OCI-LY3 (cell line): ENCODE results near the gene SLC13A3.

Source experiments
- H2AFZ ChIP-seq: fragments of 200-600, 300-600 bp; shearing (Covaris generic); 2 replicates; pipeline ENCODE4 v1.6.0; 2014; ENCODE audit warnings: antibody characterized with exemption, low read depth, low read length
- H3K27ac ChIP-seq: fragments of 200-600, 300-600 bp; sonication (generic); 2 replicates; pipeline ENCODE4 v1.5.1; 2014; ENCODE audit warnings: mild to moderate bottlenecking, low read length, moderate library complexity, mixed read lengths
- H3K27me3 ChIP-seq: fragments of 200-600, 300-600 bp; sonication (generic); 2 replicates; pipeline ENCODE4 v1.6.1; 2014; ENCODE audit warnings: low read depth, low read length, mixed read lengths
- H3K36me3 ChIP-seq: fragments of 200-600, 300-600 bp; sonication (generic); replicated peaks from 2 replicates; pipeline ENCODE3; 2014; ENCODE audit warnings: low read depth, low read length, mixed read lengths
- H3K4me1 ChIP-seq: fragments of 300-600, 200-600 bp; sonication (generic); 2 replicates; pipeline ENCODE4 v1.6.1; 2014; ENCODE audit warnings: low read length, mixed read lengths
- H3K4me2 ChIP-seq: fragments of 200-600, 300-600 bp; sonication (generic); 2 replicates; pipeline ENCODE4 v1.6.1; 2014; ENCODE audit warnings: low read length, mixed read lengths
- H3K4me3 ChIP-seq: fragments of 300-600, 200-600 bp; sonication (generic); 2 replicates; pipeline ENCODE4 v1.5.1; 2014; ENCODE audit warnings: antibody characterized with exemption, mild to moderate bottlenecking, low read length, moderate library complexity
- H3K79me2 ChIP-seq: fragments of 300-600, 200-600 bp; shearing (Covaris generic); 2 replicates; pipeline ENCODE4 v1.6.1; 2014; ENCODE audit warnings: mild to moderate bottlenecking, low read length, mixed read lengths
- H3K9ac ChIP-seq: fragments of 300-600, 200-600 bp; shearing (Covaris generic); 2 replicates; pipeline ENCODE4 v1.6.0; 2014; ENCODE audit warnings: mild to moderate bottlenecking, low read length, moderate library complexity
- H3K9me3 ChIP-seq: fragments of 200-600, 300-600 bp; shearing (Covaris generic); 2 replicates; pipeline ENCODE4 v1.6.1; 2014; ENCODE audit warnings: low read length, mixed read lengths; ENCODE audit not compliant: insufficient read depth
- H4K20me1 ChIP-seq: fragments of 200-600, 300-600 bp; sonication (generic); 2 replicates; pipeline ENCODE4 v1.6.1; 2016; ENCODE audit warnings: low read length, mixed read lengths; ENCODE audit not compliant: insufficient read depth
- CTCF ChIP-seq: fragments of 200-600, 300-600 bp; sonication (generic); IDR thresholded peaks from 2 replicates; pipeline ENCODE4 v1.5.1; 2014; ENCODE audit warnings: antibody characterized with exemption, low read length, low read depth
- EZH2phosphoT487 ChIP-seq: fragments of 200-600 bp; shearing (Covaris generic); IDR thresholded peaks from 2 replicates; pipeline ENCODE4 v1.6.1; 2018; ENCODE audit warnings: antibody characterized with exemption, mixed run types, low read depth

The SLC13A3 gene

GRCh38 chr20:46570956-46571355, 80.3 kb downstream of the SLC13A3 start:
- Histone ChIP-seq H3K27me3 (peaks cover 74% of the 10 kb centered on the region), H3K9me3 (no peaks in the 10 kb centered on the region), H3K36me3 (no peaks in the 10 kb centered on the region), H3K4me1 (peaks cover 8% of the 10 kb centered on the region; the same call in 1 of the 2 replicates), H3K9ac (no peak overlapping the region), H4K20me1 (no peaks in the 10 kb centered on the region), H3K79me2 (no peaks in the 10 kb centered on the region), H3K4me2 (no peak overlapping the region), H3K27ac (no peak overlapping the region), H3K4me3 (no peak overlapping the region), H2AFZ (no peak overlapping the region)
- TF ChIP-seq CTCF (no peak), EZH2phosphoT487 (no peak)

GRCh38 chr20:46569961-46570360, 81.3 kb downstream of the SLC13A3 start:
- no peaks in the 10 kb centered on the region for H3K79me2 ChIP-seq
- no peak overlapping the region for H3K27ac ChIP-seq
- no peak overlapping the region for H3K4me2 ChIP-seq
- no peak for TF ChIP-seq CTCF
- TF ChIP-seq EZH2phosphoT487: no peak
- H3K36me3 ChIP-seq: no peaks in the 10 kb centered on the region
- H3K4me1 ChIP-seq: peaks cover 8% of the 10 kb centered on the region; the same call in 1 of the 2 replicates
- no peaks in the 10 kb centered on the region for H4K20me1 ChIP-seq
- no peaks in the 10 kb centered on the region for H3K9me3 ChIP-seq
- no peak overlapping the region for H2AFZ ChIP-seq
- H3K9ac ChIP-seq: no peak overlapping the region
- no peak overlapping the region for H3K4me3 ChIP-seq
- peaks cover 74% of the 10 kb centered on the region for H3K27me3 ChIP-seq

GRCh38 chr20:46568570-46569129, 82.6 kb downstream of the SLC13A3 start:
- Histone ChIP-seq H3K36me3 (no peaks in the 10 kb centered on the region), H3K27me3 (peaks cover 62% of the 10 kb centered on the region), H3K9me3 (no peaks in the 10 kb centered on the region), H3K9ac (no peak overlapping the region), H2AFZ (no peak overlapping the region), H3K27ac (no peak overlapping the region), H4K20me1 (no peaks in the 10 kb centered on the region), H3K4me2 (no peak overlapping the region), H3K79me2 (no peaks in the 10 kb centered on the region), H3K4me1 (peaks cover 8% of the 10 kb centered on the region; the same call in 1 of the 2 replicates), H3K4me3 (no peak overlapping the region)
- TF ChIP-seq CTCF (no peak), EZH2phosphoT487 (no peak)

GRCh38 chr20:46566125-46566524, 85.1 kb downstream of the SLC13A3 start:
- TF ChIP-seq EZH2phosphoT487 (no peak), CTCF (no peak)
- no peak overlapping the region for H3K27ac ChIP-seq
- peaks cover 37% of the 10 kb centered on the region for H3K27me3 ChIP-seq
- H3K9ac ChIP-seq: no peak overlapping the region
- no peak overlapping the region for H3K4me3 ChIP-seq
- no peaks in the 10 kb centered on the region for H3K36me3 ChIP-seq
- no peaks in the 10 kb centered on the region for H3K79me2 ChIP-seq
- H3K4me1 ChIP-seq: peaks cover 13% of the 10 kb centered on the region
- H3K9me3 ChIP-seq: no peaks in the 10 kb centered on the region
- H2AFZ ChIP-seq: no peak overlapping the region
- no peaks in the 10 kb centered on the region for H4K20me1 ChIP-seq
- H3K4me2 ChIP-seq: no peak overlapping the region
